SU-DHL-6 (cell line): ENCODE data around the gene BCL2L15.

Source experiments
- CTCF ChIP-seq: fragments of 200-600 bp; sonication (generic); IDR thresholded peaks from one replicate; pipeline ENCODE4 v1.5.1; 2017; ENCODE audit warnings: antibody characterized with exemption, mild to moderate bottlenecking, low read length, moderate library complexity; ENCODE audit not compliant: insufficient read depth, poor library complexity, severe bottlenecking
- EZH2phosphoT487 ChIP-seq: fragments of 200-600 bp; sonication (generic), shearing (Covaris generic); conservative IDR thresholded peaks from 2 replicates; pipeline ENCODE4 v1.6.1; 2018; ENCODE audit warnings: mild to moderate bottlenecking, antibody characterized with exemption, low read length, moderate library complexity, mixed read lengths

DNA sequence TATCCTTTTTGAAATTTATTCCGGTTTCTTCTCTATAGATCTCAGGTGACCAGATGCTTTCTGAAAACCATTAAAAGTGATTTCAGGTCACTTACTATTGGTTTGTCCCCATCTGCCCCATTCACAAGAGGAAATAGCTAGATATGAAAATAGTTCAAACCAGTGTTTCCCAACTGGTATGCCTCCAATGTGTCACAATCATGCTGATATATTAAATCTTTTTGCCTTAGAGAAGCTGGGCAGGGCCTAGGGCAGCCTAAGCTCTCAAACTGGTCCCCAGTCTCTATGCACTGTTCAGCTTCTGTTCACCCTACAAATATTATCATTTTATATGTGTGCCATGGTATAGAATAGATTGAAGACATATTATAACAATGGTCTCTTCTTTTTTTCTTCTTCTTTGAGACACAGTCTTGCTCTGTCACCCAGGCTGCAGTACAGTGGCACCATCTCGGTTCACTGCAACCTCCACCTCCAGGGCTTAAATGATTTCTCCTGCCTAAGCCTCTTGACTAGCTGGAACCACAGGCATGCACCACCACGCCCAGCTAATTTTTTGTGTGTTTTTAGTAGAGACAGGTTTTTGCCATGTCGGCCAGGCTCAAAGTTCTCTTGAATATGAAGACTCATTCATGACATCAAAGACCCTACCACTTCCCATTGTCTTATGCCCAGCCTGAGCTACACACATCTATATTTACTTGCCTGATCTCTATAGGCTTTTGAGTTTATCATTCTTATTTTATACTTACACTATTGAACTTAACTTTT lies 31.6 kb downstream of the BCL2L15 start:
- no peak for TF ChIP-seq CTCF
- TF ChIP-seq EZH2phosphoT487, result no peak
